NT2/D1 (cell line): ENCODE results near the gene CIC.

Experiments
- SUZ12 ChIP-seq: IDR thresholded peaks from 2 replicates; pipeline ENCODE4 v1.6.1; 2011; ENCODE audit not compliant: insufficient read length, insufficient read depth; ENCODE audit errors: extremely low read depth
- YY1 ChIP-seq: IDR thresholded peaks from 2 replicates; pipeline ENCODE4 v1.6.1; 2011; ENCODE audit not compliant: insufficient read length, insufficient read depth
- ZNF274 ChIP-seq: IDR thresholded peaks from 2 replicates; pipeline ENCODE4 v1.6.1; 2011; ENCODE audit warnings: mild to moderate bottlenecking, low read depth, low read length

GRCh38 chr19:42303876-42304275, 34.8 kb downstream of the CIC start:
- no peak for TF ChIP-seq YY1
- no peak for TF ChIP-seq ZNF274
- no peak for TF ChIP-seq SUZ12
